IMR-90 (cell line): ENCODE measurements around the gene ZNF554. TPM values are rescaled to one million over a fixed set of nuclear protein-coding genes. Genes with fewer than 3 reads are reported as not detected.

ENCODE experiments used
- ATAC-seq: fragments of 200-7000 bp; cut with Tn5 transposase; 2 replicates; pipeline ENCODE4 v1.9.1; 2020; ENCODE audit warnings: low read depth, mild to moderate bottlenecking, moderate library complexity
- Bru-seq: library from RNA; stranded (reverse); fragments of 400-500 nt; gene quantifications from one replicate; lab custom pipeline; 2021; lab: Mats Ljungman, UMichigan
- BruChase-seq, 2 experiments: library from RNA; stranded (reverse); fragments of 400-500 nt; gene quantifications; one replicate each; lab custom pipeline; 2021; lab: Mats Ljungman, UMichigan
- BruUV-seq: library from RNA; stranded (reverse); fragments of 400-500 nt; replicated peaks from 2 replicates; lab custom pipeline; 2021; lab: Mats Ljungman, UMichigan
- CTCF ChIA-PET: fragments of 300-600 bp; formaldehyde crosslinking; extraction: SDS; loops from one replicate; lab custom pipeline; 2021; ENCODE audit warnings: antibody characterized with exemption; lab: Yijun Ruan, JAX
- POLR2A ChIA-PET: fragments of 300-600 bp; sonication (Branson Sonifier 250); formaldehyde crosslinking; loops from one replicate; lab custom pipeline; 2022; ENCODE audit warnings: antibody characterized with exemption; ENCODE audit not compliant: unreplicated experiment; lab: Charles Lee
- DNase-seq: peaks from one replicate; pipeline ENCODE4 v3.0.0; 2013
- H2AFZ ChIP-seq: replicated peaks from 2 replicates; pipeline ENCODE3; 2013; ENCODE audit warnings: low read length, mild to moderate bottlenecking; ENCODE audit not compliant: poor library complexity
- H2AK5ac ChIP-seq: 2 replicates; pipeline ENCODE4 v1.6.1; 2013; ENCODE audit warnings: low read depth, low read length, inconsistent platforms
- H2AK9ac ChIP-seq: replicated peaks from 2 replicates; pipeline ENCODE3; 2013; ENCODE audit warnings: mild to moderate bottlenecking, low read depth, low read length, moderate library complexity; ENCODE audit not compliant: poor library complexity
- H2BK120ac ChIP-seq: 2 replicates; pipeline ENCODE4 v1.6.1; 2013; ENCODE audit warnings: low read depth, low read length, inconsistent platforms
- H2BK15ac ChIP-seq: 3 replicates; pipeline ENCODE4 v1.6.1; 2013; ENCODE audit warnings: low read depth, low read length, inconsistent platforms
- H2BK20ac ChIP-seq: 2 replicates; pipeline ENCODE4 v1.6.1; 2013; ENCODE audit warnings: low read depth, mild to moderate bottlenecking, inconsistent platforms, low read length, moderate library complexity
- H2BK5ac ChIP-seq: 2 replicates; pipeline ENCODE4 v1.6.1; 2013; ENCODE audit warnings: mild to moderate bottlenecking, low read depth, low read length, inconsistent platforms; ENCODE audit not compliant: poor library complexity, severe bottlenecking
- H3K14ac ChIP-seq: replicated peaks from 2 replicates; pipeline ENCODE4 v1.6.1; 2013; ENCODE audit warnings: low read depth, low read length, inconsistent platforms
- H3K18ac ChIP-seq: 2 replicates; pipeline ENCODE4 v1.6.1; 2013; ENCODE audit warnings: low read depth, low read length, control low read depth
- H3K23ac ChIP-seq: 2 replicates; pipeline ENCODE4 v1.6.1; 2013; ENCODE audit warnings: low read depth, low read length, inconsistent platforms
- H3K27ac ChIP-seq: 2 replicates; pipeline ENCODE4 v1.5.1; 2013; ENCODE audit warnings: mild to moderate bottlenecking, control low read depth, low read length; ENCODE audit not compliant: insufficient read depth
- H3K27me3 ChIP-seq: 2 replicates; pipeline ENCODE4 v1.6.1; 2013; ENCODE audit warnings: low read length; ENCODE audit not compliant: control insufficient read depth, insufficient read depth
- H3K36me3 ChIP-seq: 2 replicates; pipeline ENCODE4 v1.6.1; 2013; ENCODE audit warnings: low read length, mixed read lengths; ENCODE audit not compliant: control insufficient read depth, insufficient read depth
- H3K4ac ChIP-seq: 2 replicates; pipeline ENCODE4 v1.6.1; 2013; ENCODE audit warnings: low read depth, low read length, inconsistent platforms
- H3K4me1 ChIP-seq: 2 replicates; pipeline ENCODE4 v1.6.1; 2013; ENCODE audit warnings: low read length, mixed read lengths; ENCODE audit not compliant: control insufficient read depth, insufficient read depth
- H3K4me2 ChIP-seq: 2 replicates; pipeline ENCODE4 v1.6.1; 2013; ENCODE audit warnings: low read depth, mild to moderate bottlenecking, control low read depth, low read length, moderate library complexity
- H3K4me3 ChIP-seq: 2 replicates; pipeline ENCODE4 v1.5.1; 2013; ENCODE audit warnings: low read depth, mild to moderate bottlenecking, control low read depth, low read length, moderate library complexity; ENCODE audit not compliant: insufficient read depth
- H3K56ac ChIP-seq: 2 replicates; pipeline ENCODE4 v1.6.1; 2013; ENCODE audit warnings: low read length, inconsistent platforms; ENCODE audit not compliant: insufficient read depth; ENCODE audit errors: extremely low read depth
- H3K79me1 ChIP-seq, 2 experiments: 2 replicates each; pipeline ENCODE4 v1.6.1; 2013; ENCODE audit warnings: low read length in 2 of 2, inconsistent platforms in 1 of 2, low read depth in 1 of 2
- H3K9ac ChIP-seq: 2 replicates; pipeline ENCODE4 v1.6.1; 2013; ENCODE audit warnings: low read depth, low read length, control low read depth
- H3K9me1 ChIP-seq: 2 replicates; pipeline ENCODE4 v1.6.1; 2013; ENCODE audit warnings: low read length, inconsistent platforms; ENCODE audit not compliant: insufficient read depth
- H3K9me3 ChIP-seq: 2 replicates; pipeline ENCODE4 v1.6.1; 2013; ENCODE audit warnings: low read length; ENCODE audit not compliant: control insufficient read depth, insufficient read depth
- H4K20me1 ChIP-seq: 2 replicates; pipeline ENCODE4 v1.6.1; 2013; ENCODE audit warnings: low read length, inconsistent platforms; ENCODE audit not compliant: insufficient read depth
- H4K5ac ChIP-seq: 2 replicates; pipeline ENCODE4 v1.6.1; 2013; ENCODE audit warnings: mild to moderate bottlenecking, low read depth, low read length, control low read depth
- H4K8ac ChIP-seq, 2 experiments: 2 replicates each; pipeline ENCODE4 v1.6.1; 2013; ENCODE audit warnings: low read depth in 2 of 2, low read length in 2 of 2, control low read depth in 1 of 2, inconsistent platforms in 1 of 2
- H4K91ac ChIP-seq: 2 replicates; pipeline ENCODE4 v1.6.1; 2013; ENCODE audit warnings: low read depth, low read length, inconsistent platforms; ENCODE audit not compliant: insufficient read depth
- BHLHE40 ChIP-seq: fragments of 150-350 bp; IDR thresholded peaks from 2 replicates; pipeline ENCODE4 v1.6.1; 2016; ENCODE audit warnings: mild to moderate bottlenecking, low read depth, low read length
- CHD1 ChIP-seq: IDR thresholded peaks from 2 replicates; pipeline ENCODE4 v1.6.1; 2012; ENCODE audit warnings: low read depth, low read length, improper control_type of control experiment
- FOS ChIP-seq: fragments of 150-350 bp; IDR thresholded peaks from 2 replicates; pipeline ENCODE4 v1.6.1; 2016; ENCODE audit warnings: low read depth, low read length
- MAFK ChIP-seq: IDR thresholded peaks from 2 replicates; pipeline ENCODE4 v1.6.1; 2012; ENCODE audit warnings: low read depth, low read length, improper control_type of control experiment
- MAZ ChIP-seq: IDR thresholded peaks from 2 replicates; pipeline ENCODE4 v1.6.1; 2012; ENCODE audit warnings: low read depth, mild to moderate bottlenecking, low read length, improper control_type of control experiment, moderate library complexity, borderline replicate concordance
- MXI1 ChIP-seq: IDR thresholded peaks from 2 replicates; pipeline ENCODE4 v1.6.1; 2012; ENCODE audit warnings: low read depth, mild to moderate bottlenecking, low read length, moderate library complexity, borderline replicate concordance
- POLR2A ChIP-seq: IDR thresholded peaks from 2 replicates; pipeline ENCODE4 v1.6.1; 2012; ENCODE audit warnings: mild to moderate bottlenecking, low read depth, low read length
- RAD21 ChIP-seq: IDR thresholded peaks from 2 replicates; pipeline ENCODE4 v1.6.1; 2012; ENCODE audit warnings: low read length, improper control_type of control experiment
- RCOR1 ChIP-seq: IDR thresholded peaks from 2 replicates; pipeline ENCODE4 v1.6.1; 2012; ENCODE audit warnings: mild to moderate bottlenecking, low read length, improper control_type of control experiment; ENCODE audit not compliant: insufficient replicate concordance
- WGBS, 2 experiments: methylation state at CpG; one replicate each; pipeline versions ENCODE4 v1.1.5 to v1.1.7; 2013; ENCODE audit warnings: missing lambda C conversion rate in 2 of 2; ENCODE audit not compliant: insufficient read length in 1 of 2; ENCODE audit errors: extremely low coverage in 2 of 2; 5-methylcytosine and 5-hydroxymethylcytosine counted together
- dilution Hi-C: fragments of 300-500 bp; cut with HindIII; formaldehyde crosslinking; loops from one replicate; pipeline ENCODE4 v1.14.3; 2018; ENCODE audit warnings: low sequenced_read_pairs; ENCODE audit not compliant: unreplicated experiment
- in situ Hi-C: fragments of 300-500 bp; cut with MboI; formaldehyde crosslinking; loops from 3 replicates; pipeline ENCODE4 v1.14.3; 2019; ENCODE audit warnings: low sequenced_read_pairs, inconsistent platforms, mixed read lengths
- intact Hi-C: fragments of 100-400 bp; cut with micrococcal nuclease; formaldehyde crosslinking; loops from 2 replicates; pipeline ENCODE4 v1.10.0; 2022
- long read RNA-seq: library from polyadenylated mRNA; unstranded; transcript quantifications from one replicate; pipeline ENCODE4 v2.0.0, GENCODE V29; 2021; ENCODE audit not compliant: unreplicated experiment
- polyA plus RNA-seq, 3 experiments: library from polyadenylated mRNA; depleted of rRNA; stranded (reverse); fragments of >200 nt; gene quantifications; 2 replicates each; pipeline ENCODE4 v1.2.3, GENCODE V29; 2012; ENCODE audit warnings: low replicate concordance in 1 of 3
- total RNA-seq: library from RNA; depleted of rRNA; stranded (reverse); fragments of >200 nt; gene quantifications from 2 replicates; pipeline ENCODE4 v1.2.3, GENCODE V29; 2012; rRNA removed
- TF ChIP-seq, protein P1 (sequence below): conservative IDR thresholded peaks from 2 replicates; pipeline ENCODE4 v1.5.1; 2012; ENCODE audit warnings: mild to moderate bottlenecking, low read depth, low read length, improper control_type of control experiment
- TF ChIP-seq, protein P2 (sequence below): fragments of 150-350 bp; IDR thresholded peaks from 2 replicates; pipeline ENCODE4 v1.6.1; 2017; ENCODE audit warnings: mild to moderate bottlenecking, antibody characterized with exemption, low read length, low read depth
- TF ChIP-seq, protein P3 (sequence below): fragments of 150-350 bp; IDR thresholded peaks from 2 replicates; pipeline ENCODE4 v1.6.1; 2016; ENCODE audit warnings: low read depth, mild to moderate bottlenecking, low read length, moderate library complexity, borderline replicate concordance

Gene ZNF554
- total RNA-seq (1.9 and 3.0 TPM in 2 replicates), polyA plus RNA-seq (2012; rRNA removed) (1.2 and 1.5 TPM in 2 replicates), Bru-seq, nascent RNA (percentile 58 among the genes with signal in this experiment), BruChase-seq, experiment 1, labeled RNA remaining after a 6-hour chase (percentile 69 among the genes with signal in this experiment), BruChase-seq, experiment 2, labeled RNA remaining after a 2-hour chase (percentile 58 among the genes with signal in this experiment)
- 0.54 and 0.78 TPM in 2 replicates for polyA plus RNA-seq (2012; cell fraction: cytosol; rRNA removed)
- polyA plus RNA-seq (2012; cell fraction: nucleus; rRNA removed; ENCODE audit: low replicate concordance), result 2.1 and 5.2 TPM in 2 replicates
- long read RNA-seq, partial matches to known transcripts, result 1 of 10 reads
- long read RNA-seq, other reads (novel, unspliced or antisense), result 6 of 10 reads

DNA sequence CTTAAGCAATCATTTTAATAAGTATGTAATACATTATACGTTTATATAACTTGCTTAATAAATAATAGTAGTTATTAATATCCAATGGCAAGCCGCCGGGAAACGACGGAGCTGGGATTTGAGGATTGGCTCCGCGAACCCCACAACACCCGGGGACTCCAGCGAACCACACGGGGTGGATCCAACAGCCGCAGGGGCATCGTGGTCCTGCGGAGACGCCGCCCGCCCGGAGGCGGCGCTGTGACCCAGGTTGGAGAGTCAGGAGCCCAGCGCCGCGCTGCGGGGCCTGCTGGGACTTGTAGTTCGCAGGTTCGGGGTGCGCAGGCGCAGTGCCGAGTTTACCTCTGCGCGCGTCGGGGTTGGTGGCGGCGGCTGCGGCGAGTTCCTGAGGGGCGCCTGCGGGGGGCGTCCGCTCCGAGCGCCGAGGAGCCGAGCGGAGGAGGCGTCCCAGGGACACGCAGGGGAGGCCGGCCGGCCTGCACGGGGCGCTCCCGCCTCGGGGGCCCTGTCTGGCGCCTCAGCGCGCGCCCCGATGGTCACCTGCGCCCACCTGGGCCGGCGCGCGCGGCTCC lies at the start of gene ZNF554:
TSS of gene ZNF554 (plus strand) at position 329 of the 572 bp plus-strand sequence. CDS start at position 533, 204 bp downstream.
- BruUV-seq, result no TSS peak
- in situ Hi-C loops, result no loop called here
- Histone ChIP-seq H3K56ac (no peak within 1 kb of the TSS; the same call in 1 of the 2 replicates), H3K27me3 (no peaks in the 10 kb centered on the region), H3K9ac (peak within 1 kb of the TSS; percentile 77), H2BK15ac (no peak within 1 kb of the TSS), H3K79me1 (peaks cover 6 to 11% of the 10 kb centered on the region in 2 experiments; a peak in 2 of 4 replicates), H4K20me1 (no peaks in the 10 kb centered on the region), H4K5ac (peak within 1 kb of the TSS; percentile 1; the same call in 1 of the 2 replicates), H4K8ac (peak within 1 kb of the TSS; percentile 73 to 93; a peak in 3 of 4 replicates), H3K23ac (peak within 1 kb of the TSS; percentile 64; the same call in 1 of the 2 replicates), H3K14ac (peak within 1 kb of the TSS; percentile 81; the same call in 1 of the 2 replicates), H3K9me3 (peaks cover 2% of the 10 kb centered on the region; the same call in 1 of the 2 replicates), H3K4ac (peak within 1 kb of the TSS; percentile 56), H2AK9ac (peak within 1 kb of the TSS; percentile 97), H2AFZ (peak within 1 kb of the TSS; percentile 97), H3K4me2 (peak within 1 kb of the TSS; percentile 95), H3K9me1 (0 out of 2 replicates have a peak, but pooled peaks cover 4% of the 10 kb centered on the region), H4K91ac (peak within 1 kb of the TSS; percentile 12; the same call in 1 of the 2 replicates), H2BK5ac (no peak within 1 kb of the TSS), H3K4me1 (no peaks in the 10 kb centered on the region; the same call in 1 of the 2 replicates), H3K27ac (no peak within 1 kb of the TSS; the same call in 1 of the 2 replicates), H2BK20ac (no peak within 1 kb of the TSS), H3K36me3 (peaks cover 9% of the 10 kb centered on the region; the same call in 1 of the 2 replicates), H2AK5ac (peak within 1 kb of the TSS; percentile 75), H3K18ac (no peak within 1 kb of the TSS), H2BK120ac (no peak within 1 kb of the TSS), H3K4me3 (peak within 1 kb of the TSS; percentile 61)
- ChIA-PET POLR2A (no interaction called here), CTCF (interaction anchor here (0.6 to 1.3 kb wide), 2 partner anchors 10 to 41 kb away, joined by 3 read pairs; no protein-coding TSS in a partner anchor)
- dilution Hi-C loops, result no loop called here
- ATAC-seq, result peak; percentile 100
- intact Hi-C loops, result no loop called here
- DNase-seq, result peak; percentile 94
- WGBS, 2 experiments, result 0% methylated on average over 32 of the region's 64 CpGs; no CpG with 5 or more reads in 1 of the 2 experiments
- TF ChIP-seq MAFK (no peak), CHD1 (no peak), BHLHE40 (no peak), MXI1 (no peak), POLR2A (no peak), MAZ (peak; percentile 51; the same call in 1 of the 2 replicates), RCOR1 (no peak), RAD21 (peak; percentile 50), FOS (no peak)
- TF ChIP-seq, protein P1, sequence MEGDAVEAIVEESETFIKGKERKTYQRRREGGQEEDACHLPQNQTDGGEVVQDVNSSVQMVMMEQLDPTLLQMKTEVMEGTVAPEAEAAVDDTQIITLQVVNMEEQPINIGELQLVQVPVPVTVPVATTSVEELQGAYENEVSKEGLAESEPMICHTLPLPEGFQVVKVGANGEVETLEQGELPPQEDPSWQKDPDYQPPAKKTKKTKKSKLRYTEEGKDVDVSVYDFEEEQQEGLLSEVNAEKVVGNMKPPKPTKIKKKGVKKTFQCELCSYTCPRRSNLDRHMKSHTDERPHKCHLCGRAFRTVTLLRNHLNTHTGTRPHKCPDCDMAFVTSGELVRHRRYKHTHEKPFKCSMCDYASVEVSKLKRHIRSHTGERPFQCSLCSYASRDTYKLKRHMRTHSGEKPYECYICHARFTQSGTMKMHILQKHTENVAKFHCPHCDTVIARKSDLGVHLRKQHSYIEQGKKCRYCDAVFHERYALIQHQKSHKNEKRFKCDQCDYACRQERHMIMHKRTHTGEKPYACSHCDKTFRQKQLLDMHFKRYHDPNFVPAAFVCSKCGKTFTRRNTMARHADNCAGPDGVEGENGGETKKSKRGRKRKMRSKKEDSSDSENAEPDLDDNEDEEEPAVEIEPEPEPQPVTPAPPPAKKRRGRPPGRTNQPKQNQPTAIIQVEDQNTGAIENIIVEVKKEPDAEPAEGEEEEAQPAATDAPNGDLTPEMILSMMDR, result peak; percentile 99
- TF ChIP-seq, protein P2, sequence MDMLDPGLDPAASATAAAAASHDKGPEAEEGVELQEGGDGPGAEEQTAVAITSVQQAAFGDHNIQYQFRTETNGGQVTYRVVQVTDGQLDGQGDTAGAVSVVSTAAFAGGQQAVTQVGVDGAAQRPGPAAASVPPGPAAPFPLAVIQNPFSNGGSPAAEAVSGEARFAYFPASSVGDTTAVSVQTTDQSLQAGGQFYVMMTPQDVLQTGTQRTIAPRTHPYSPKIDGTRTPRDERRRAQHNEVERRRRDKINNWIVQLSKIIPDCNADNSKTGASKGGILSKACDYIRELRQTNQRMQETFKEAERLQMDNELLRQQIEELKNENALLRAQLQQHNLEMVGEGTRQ, result peak; percentile 63; the same call in 1 of the 2 replicates
- TF ChIP-seq, protein P3, sequence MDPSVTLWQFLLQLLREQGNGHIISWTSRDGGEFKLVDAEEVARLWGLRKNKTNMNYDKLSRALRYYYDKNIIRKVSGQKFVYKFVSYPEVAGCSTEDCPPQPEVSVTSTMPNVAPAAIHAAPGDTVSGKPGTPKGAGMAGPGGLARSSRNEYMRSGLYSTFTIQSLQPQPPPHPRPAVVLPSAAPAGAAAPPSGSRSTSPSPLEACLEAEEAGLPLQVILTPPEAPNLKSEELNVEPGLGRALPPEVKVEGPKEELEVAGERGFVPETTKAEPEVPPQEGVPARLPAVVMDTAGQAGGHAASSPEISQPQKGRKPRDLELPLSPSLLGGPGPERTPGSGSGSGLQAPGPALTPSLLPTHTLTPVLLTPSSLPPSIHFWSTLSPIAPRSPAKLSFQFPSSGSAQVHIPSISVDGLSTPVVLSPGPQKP, result no peak
